ENCODE results near the gene B3GNT7.
A peak's percentile ranks its signal among the peaks of the same experiment; 100 is the strongest.
"Not testable (repeated sequence)": the region's sequence is repeated elsewhere in the genome, so short reads cannot be mapped to it uniquely, and the experiment has no call there.

Gene B3GNT7

GRCh38 chr2:231395188-231396057 lies at the start of gene B3GNT7:
Gene B3GNT7, plus strand, starts transcription at chr2:231395710. Its CDS starts 94 bp downstream, at chr2:231395804.
- peak; percentile 63 for DNase-seq (ENCODE audit: insufficient read length, low spot score)
- FAIRE-seq = no peak

DNA sequence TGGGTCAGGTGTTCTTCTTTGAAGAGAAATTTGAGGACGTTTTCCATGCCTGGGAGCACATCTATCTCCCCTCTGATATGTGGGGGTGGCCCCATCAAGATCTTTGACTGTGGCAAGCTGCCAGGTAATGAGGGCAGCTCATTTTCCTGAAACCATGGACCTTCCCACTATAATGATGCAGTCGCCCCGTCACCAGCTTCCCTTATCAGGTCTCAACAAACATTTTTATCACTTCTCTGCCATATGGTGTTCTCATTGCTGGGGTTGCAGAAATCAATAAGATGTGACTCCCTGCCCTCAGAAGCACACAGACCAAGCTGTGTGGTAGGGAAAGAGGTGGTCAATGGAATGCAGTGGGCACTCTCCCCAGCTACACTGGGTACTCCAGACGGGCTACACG lies 48.4 kb upstream of the B3GNT7 start:
- DNase-seq (ENCODE audit: insufficient read length, low spot score) = no peak
- FAIRE-seq = no peak

- no peak for DNase-seq (ENCODE audit: insufficient read length, low spot score)
- FAIRE-seq = no peak
Measured at GRCh38 chr2:231347638-231348037, 47.9 kb upstream of the B3GNT7 start.

DNA sequence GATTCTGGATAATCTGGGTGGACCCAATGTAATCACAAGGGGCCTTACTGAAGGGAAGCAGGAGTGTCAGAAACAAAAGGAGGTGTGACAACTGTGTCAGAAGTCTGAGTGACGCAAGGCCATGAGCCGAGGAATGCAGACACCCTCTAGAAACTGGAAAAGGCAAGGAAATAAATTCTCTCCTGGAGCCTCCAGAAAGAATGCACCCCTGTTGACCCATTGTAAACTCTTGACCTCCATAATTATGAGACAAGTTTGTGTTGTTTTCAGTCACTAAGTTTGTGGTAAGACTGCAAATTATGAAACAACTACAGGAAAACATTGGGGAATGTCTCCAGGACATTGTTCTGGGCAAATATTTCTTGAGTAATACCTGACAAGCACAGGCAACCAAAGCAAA lies 47.3 kb upstream of the B3GNT7 start:
- no peak for DNase-seq (ENCODE audit: insufficient read length, low spot score)

GRCh38 chr2:231348704-231349373 lies 46.7 kb upstream of the B3GNT7 start:
- no peak for DNase-seq (ENCODE audit: insufficient read length, low spot score)
- no peak for FAIRE-seq

More for the DNA sequence above, 47.3 kb upstream of the B3GNT7 start:
- no peak for FAIRE-seq

- FAIRE-seq; DNase-seq (ENCODE audit: insufficient read length, low spot score): not testable (repeated sequence)
Measured at GRCh38 chr2:231349374-231349735, 46.2 kb upstream of the B3GNT7 start.

- no peak for FAIRE-seq
- no peak for DNase-seq (ENCODE audit: insufficient read length, low spot score)
Measured at GRCh38 chr2:231351648-231352047, 43.9 kb upstream of the B3GNT7 start.

- DNase-seq (ENCODE audit: insufficient read length, low spot score) = no peak
Measured at GRCh38 chr2:231353469-231353868, 42.0 kb upstream of the B3GNT7 start.

GRCh38 chr2:231355508-231356465 lies 39.7 kb upstream of the B3GNT7 start:
- FAIRE-seq (no peak), DNase-seq (ENCODE audit: insufficient read length, low spot score) (no peak)

More at GRCh38 chr2:231353469-231353868, 42.0 kb upstream of the B3GNT7 start:
- FAIRE-seq = no peak

GRCh38 chr2:231356466-231356844 lies 39.1 kb upstream of the B3GNT7 start:
- FAIRE-seq (no peak), DNase-seq (ENCODE audit: insufficient read length, low spot score) (no peak)

GRCh38 chr2:231357048-231357447 lies 38.5 kb upstream of the B3GNT7 start:
- no peak for FAIRE-seq
- DNase-seq (ENCODE audit: insufficient read length, low spot score) = no peak

GRCh38 chr2:231357931-231358330 lies 37.6 kb upstream of the B3GNT7 start:
- FAIRE-seq (no peak), DNase-seq (ENCODE audit: insufficient read length, low spot score) (no peak)

GRCh38 chr2:231359441-231359840 lies 36.1 kb upstream of the B3GNT7 start:
- DNase-seq (ENCODE audit: insufficient read length, low spot score) (no peak), FAIRE-seq (no peak)

- DNase-seq (ENCODE audit: insufficient read length, low spot score) (no peak), FAIRE-seq (no peak)
Measured at GRCh38 chr2:231359948-231360347, 35.6 kb upstream of the B3GNT7 start.

GRCh38 chr2:231360401-231360800 lies 35.1 kb upstream of the B3GNT7 start:
- no peak for DNase-seq (ENCODE audit: insufficient read length, low spot score)
- no peak for FAIRE-seq

DNA sequence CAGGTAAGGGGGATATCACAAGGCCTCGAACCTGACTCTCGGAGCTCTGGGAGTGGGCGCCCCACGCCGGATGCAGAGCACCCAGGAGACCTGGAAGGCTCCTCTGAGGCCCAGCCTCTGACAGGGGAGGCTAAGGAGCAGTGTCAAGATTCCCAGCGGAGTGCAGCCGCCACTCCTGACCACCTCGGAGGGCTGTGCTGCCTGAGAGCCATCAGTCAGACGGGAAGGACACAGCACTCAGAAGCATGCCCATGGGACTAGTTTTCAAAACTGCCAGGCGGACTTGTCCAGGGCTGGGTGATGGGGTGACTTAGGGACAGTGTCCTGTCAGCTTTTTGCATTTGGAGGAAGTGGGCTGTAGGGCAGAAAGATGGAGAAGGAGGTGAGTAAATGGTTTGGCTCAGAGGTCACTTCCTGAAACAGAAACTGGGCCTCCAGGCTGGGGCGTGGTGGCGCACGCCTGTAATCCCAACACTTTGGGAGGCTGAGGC lies 34.6 kb upstream of the B3GNT7 start:
- no peak for DNase-seq (ENCODE audit: insufficient read length, low spot score)
- FAIRE-seq = no peak

GRCh38 chr2:231361701-231362554 lies 33.6 kb upstream of the B3GNT7 start:
- peak; percentile 92 for DNase-seq (ENCODE audit: insufficient read length, low spot score)

GRCh38 chr2:231362555-231363184 lies 32.8 kb upstream of the B3GNT7 start:
- no peak for FAIRE-seq
- no peak for DNase-seq (ENCODE audit: insufficient read length, low spot score)

More at GRCh38 chr2:231361701-231362554, 33.6 kb upstream of the B3GNT7 start:
- peak; percentile 95 for FAIRE-seq

GRCh38 chr2:231364061-231364460 lies 31.4 kb upstream of the B3GNT7 start:
- no peak for FAIRE-seq
- DNase-seq (ENCODE audit: insufficient read length, low spot score) = no peak

All from GM19239 (cell line).